K562 (cell line): ENCODE results near the gene SLBP. TPM values are rescaled to one million over a fixed set of nuclear protein-coding genes. Genes with fewer than 3 reads are reported as not detected.

Experiments used
- BRD4 ChIP-seq: fragments of 200-600 bp; sonication (generic); IDR thresholded peaks from 2 replicates; pipeline ENCODE4 v1.6.1; 2017; ENCODE audit warnings: inconsistent platforms
- CBFB ChIP-seq: sonication (generic); formaldehyde crosslinking; IDR thresholded peaks from 2 replicates; pipeline ENCODE4 v1.4.0; 2020; ENCODE audit warnings: mild to moderate bottlenecking, missing genetic modification reagents
- HIVEP1 ChIP-seq: fragments of 250-450 bp; sonication (Bioruptor Pico); IDR thresholded peaks from 2 replicates; pipeline ENCODE4 v1.4.0; 2020; ENCODE audit warnings: mild to moderate bottlenecking
- NFYB ChIP-seq: IDR thresholded peaks from 2 replicates; pipeline ENCODE4 v1.6.1; 2011; ENCODE audit warnings: mild to moderate bottlenecking, moderate library complexity; ENCODE audit not compliant: insufficient read length; ENCODE audit errors: extremely low read depth
- USF2 ChIP-seq: sonication (generic); formaldehyde crosslinking; IDR thresholded peaks from 2 replicates; pipeline ENCODE4 v1.5.0; 2020; ENCODE audit warnings: missing genetic modification reagents
- VEZF1 ChIP-seq: fragments of 200-800 bp; sonication (Bioruptor generic); IDR thresholded peaks from 2 replicates; pipeline ENCODE4 v1.6.1; 2017; ENCODE audit warnings: missing genetic modification characterization, missing compliant biosample characterization
- ZBTB11 ChIP-seq, 3 experiments: fragments of 200-800 bp in 1 of 3; fragments of 250-450 bp in 1 of 3; fragments of 450-650 bp in 1 of 3; sonication (Bioruptor Pico) in 1 of 3; sonication (Bioruptor generic) in 1 of 3; formaldehyde crosslinking in 1 of 3; IDR thresholded peaks; 2 replicates each; pipeline versions ENCODE4 v1.6.1 to v1.8.0; 2016 to 2022; ENCODE audit warnings: mild to moderate bottlenecking in 2 of 3, missing genetic modification characterization in 2 of 3, missing compliant biosample characterization in 1 of 3, moderate library complexity in 1 of 3
- polyA plus RNA-seq, 8 experiments: library from polyadenylated mRNA; depleted of rRNA in 4 of 8; stranded (reverse) in 5 of 8; unstranded in 3 of 8; fragments of >200 nt; fragmentation: Nextera tagmentation in 2 of 8; fragmentation: Illumina TruSeq in 1 of 8; extraction: Ambion mirVana in 2 of 8; extraction: Trizol in 1 of 8; gene quantifications; 2 replicates each; pipeline versions ENCODE4 v1.2.1 to v1.2.3, GENCODE V29; 2011 to 2014; ENCODE audit warnings: inconsistent platforms in 1 of 8, missing spikeins in 1 of 8
- total RNA-seq, 7 experiments: library from RNA; depleted of rRNA in 6 of 7; stranded (reverse); fragments of >200 nt in 6 of 7; fragmentation: Illumina TruSeq in 2 of 7; extraction: Trizol in 2 of 7; gene quantifications; 2 replicates each; pipeline versions ENCODE4 v1.2.1 to v1.2.3, GENCODE V29; 2011 to 2021; ENCODE audit warnings: low replicate concordance in 1 of 7
- TF ChIP-seq, protein P1 (sequence below): sonication (generic); formaldehyde crosslinking; IDR thresholded peaks from 2 replicates; pipeline ENCODE4 v1.8.1; 2023; ENCODE audit warnings: mild to moderate bottlenecking, missing genetic modification reagents
- TF ChIP-seq, protein P2 (sequence below): sonication (generic); formaldehyde crosslinking; IDR thresholded peaks from 2 replicates; pipeline ENCODE4 v1.8.1; 2023; ENCODE audit warnings: missing genetic modification reagents, mild to moderate bottlenecking, borderline replicate concordance
- TF ChIP-seq, protein P3 (sequence below): sonication (generic); formaldehyde crosslinking; IDR thresholded peaks from 2 replicates; pipeline ENCODE4 v1.8.0; 2022; ENCODE audit warnings: mild to moderate bottlenecking, missing genetic modification reagents

SLBP gene
- total and polyA plus RNA-seq, 9 of the 15 experiments (the other 6 are each of a cell fraction or from before 2014, with no cell fraction given), result 49.4 to 221 (median 162) TPM

DNA sequence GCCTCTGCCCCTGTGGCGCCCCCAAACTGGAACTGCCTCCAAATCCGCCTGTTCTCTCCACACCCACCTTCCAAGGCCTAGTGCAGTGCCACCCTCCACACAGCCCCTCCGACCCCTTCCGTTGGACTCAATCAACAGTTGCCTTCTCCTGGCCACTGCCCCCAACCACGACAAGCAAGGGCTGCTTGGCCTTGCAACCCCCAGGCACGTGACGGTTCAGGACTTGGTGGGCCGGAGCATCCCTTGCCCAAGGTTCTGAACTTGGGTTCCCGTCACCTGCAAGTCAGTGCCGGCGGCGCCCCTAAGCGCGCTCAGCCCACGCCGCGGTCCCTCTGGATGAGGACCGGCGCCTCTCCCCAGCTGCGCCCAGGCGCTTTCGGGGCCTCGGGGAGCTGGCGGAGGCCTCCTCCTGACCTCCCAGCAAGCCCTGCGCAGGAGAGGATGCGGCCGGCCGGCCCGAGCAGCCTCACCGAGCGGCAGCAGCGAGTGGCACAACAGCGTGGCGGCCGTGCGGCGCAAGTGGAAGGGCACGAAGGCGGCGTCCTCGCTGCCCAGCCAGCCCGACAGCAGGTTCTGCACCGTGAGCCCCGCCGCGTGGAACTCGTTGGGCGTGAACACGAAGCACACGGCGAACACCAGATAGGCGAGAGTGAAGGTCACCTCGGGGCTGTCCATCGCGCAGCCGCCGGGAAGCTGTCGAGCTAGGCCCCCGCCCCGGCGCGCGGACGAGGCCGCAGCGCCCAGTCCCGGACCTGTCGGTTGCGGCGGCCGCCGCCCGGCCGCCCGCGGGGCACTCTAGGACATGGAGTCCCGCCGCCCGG, 8.3 kb upstream of the SLBP start (continued):
- TF ChIP-seq ZBTB11 (CRISPR knock-in tag; IDR thresholded peaks at IDR 0.05) (no peak), VEZF1 (CRISPR knock-in tag) (no peak), BRD4 (no peak), NFYB (no peak), HIVEP1 (no peak), CBFB (CRISPR knock-in tag) (0 out of 2 replicates have a peak, but pooled peaks have one; percentile 47), USF2 (CRISPR knock-in tag) (peak; percentile 61)
- TF ChIP-seq, protein P1, sequence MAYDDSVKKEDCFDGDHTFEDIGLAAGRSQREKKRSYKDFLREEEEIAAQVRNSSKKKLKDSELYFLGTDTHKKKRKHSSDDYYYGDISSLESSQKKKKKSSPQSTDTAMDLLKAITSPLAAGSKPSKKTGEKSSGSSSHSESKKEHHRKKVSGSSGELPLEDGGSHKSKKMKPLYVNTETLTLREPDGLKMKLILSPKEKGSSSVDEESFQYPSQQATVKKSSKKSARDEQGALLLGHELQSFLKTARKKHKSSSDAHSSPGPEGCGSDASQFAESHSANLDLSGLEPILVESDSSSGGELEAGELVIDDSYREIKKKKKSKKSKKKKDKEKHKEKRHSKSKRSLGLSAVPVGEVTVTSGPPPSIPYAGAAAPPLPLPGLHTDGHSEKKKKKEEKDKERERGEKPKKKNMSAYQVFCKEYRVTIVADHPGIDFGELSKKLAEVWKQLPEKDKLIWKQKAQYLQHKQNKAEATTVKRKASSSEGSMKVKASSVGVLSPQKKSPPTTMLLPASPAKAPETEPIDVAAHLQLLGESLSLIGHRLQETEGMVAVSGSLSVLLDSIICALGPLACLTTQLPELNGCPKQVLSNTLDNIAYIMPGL, result no peak
- TF ChIP-seq, protein P2, sequence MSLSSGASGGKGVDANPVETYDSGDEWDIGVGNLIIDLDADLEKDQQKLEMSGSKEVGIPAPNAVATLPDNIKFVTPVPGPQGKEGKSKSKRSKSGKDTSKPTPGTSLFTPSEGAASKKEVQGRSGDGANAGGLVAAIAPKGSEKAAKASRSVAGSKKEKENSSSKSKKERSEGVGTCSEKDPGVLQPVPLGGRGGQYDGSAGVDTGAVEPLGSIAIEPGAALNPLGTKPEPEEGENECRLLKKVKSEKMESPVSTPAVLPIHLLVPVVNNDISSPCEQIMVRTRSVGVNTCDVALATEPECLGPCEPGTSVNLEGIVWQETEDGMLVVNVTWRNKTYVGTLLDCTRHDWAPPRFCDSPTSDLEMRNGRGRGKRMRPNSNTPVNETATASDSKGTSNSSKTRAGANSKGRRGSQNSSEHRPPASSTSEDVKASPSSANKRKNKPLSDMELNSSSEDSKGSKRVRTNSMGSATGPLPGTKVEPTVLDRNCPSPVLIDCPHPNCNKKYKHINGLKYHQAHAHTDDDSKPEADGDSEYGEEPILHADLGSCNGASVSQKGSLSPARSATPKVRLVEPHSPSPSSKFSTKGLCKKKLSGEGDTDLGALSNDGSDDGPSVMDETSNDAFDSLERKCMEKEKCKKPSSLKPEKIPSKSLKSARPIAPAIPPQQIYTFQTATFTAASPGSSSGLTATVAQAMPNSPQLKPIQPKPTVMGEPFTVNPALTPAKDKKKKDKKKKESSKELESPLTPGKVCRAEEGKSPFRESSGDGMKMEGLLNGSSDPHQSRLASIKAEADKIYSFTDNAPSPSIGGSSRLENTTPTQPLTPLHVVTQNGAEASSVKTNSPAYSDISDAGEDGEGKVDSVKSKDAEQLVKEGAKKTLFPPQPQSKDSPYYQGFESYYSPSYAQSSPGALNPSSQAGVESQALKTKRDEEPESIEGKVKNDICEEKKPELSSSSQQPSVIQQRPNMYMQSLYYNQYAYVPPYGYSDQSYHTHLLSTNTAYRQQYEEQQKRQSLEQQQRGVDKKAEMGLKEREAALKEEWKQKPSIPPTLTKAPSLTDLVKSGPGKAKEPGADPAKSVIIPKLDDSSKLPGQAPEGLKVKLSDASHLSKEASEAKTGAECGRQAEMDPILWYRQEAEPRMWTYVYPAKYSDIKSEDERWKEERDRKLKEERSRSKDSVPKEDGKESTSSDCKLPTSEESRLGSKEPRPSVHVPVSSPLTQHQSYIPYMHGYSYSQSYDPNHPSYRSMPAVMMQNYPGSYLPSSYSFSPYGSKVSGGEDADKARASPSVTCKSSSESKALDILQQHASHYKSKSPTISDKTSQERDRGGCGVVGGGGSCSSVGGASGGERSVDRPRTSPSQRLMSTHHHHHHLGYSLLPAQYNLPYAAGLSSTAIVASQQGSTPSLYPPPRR (CRISPR knock-in tag), result peak; percentile 47; the same call in 1 of the 2 replicates
- TF ChIP-seq, protein P3, sequence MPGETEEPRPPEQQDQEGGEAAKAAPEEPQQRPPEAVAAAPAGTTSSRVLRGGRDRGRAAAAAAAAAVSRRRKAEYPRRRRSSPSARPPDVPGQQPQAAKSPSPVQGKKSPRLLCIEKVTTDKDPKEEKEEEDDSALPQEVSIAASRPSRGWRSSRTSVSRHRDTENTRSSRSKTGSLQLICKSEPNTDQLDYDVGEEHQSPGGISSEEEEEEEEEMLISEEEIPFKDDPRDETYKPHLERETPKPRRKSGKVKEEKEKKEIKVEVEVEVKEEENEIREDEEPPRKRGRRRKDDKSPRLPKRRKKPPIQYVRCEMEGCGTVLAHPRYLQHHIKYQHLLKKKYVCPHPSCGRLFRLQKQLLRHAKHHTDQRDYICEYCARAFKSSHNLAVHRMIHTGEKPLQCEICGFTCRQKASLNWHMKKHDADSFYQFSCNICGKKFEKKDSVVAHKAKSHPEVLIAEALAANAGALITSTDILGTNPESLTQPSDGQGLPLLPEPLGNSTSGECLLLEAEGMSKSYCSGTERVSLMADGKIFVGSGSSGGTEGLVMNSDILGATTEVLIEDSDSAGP (CRISPR knock-in tag), result 0 out of 2 replicates have a peak, but pooled peaks have one; percentile 1
